ENCODE results near the gene SLC5A1.

- TF ChIP-seq CTCF (IDR thresholded peaks at IDR 0.05) (no peak), POLR2A (IDR thresholded peaks at IDR 0.05) (no peak)
Observed at GRCh38 chr22:32073823-32074380, 30.8 kb downstream of the SLC5A1 start.
